ENCODE results near the gene IQGAP2. TPM values are rescaled to one million over a fixed set of nuclear protein-coding genes. Genes with fewer than 3 reads are reported as not detected.

Gene IQGAP2
- total RNA-seq, 1 experiment from 2014 or later = 1.5 TPM

- CTCF ChIA-PET = interaction anchor here (0.6 to 1.8 kb wide), 3 partner anchors 25 to 238 kb away, joined by 3 to 7 read pairs (median 5); no protein-coding TSS in a partner anchor
- no peaks in the 10 kb centered on the region for H3K27me3 Mint-ChIP-seq (ENCODE audit: insufficient read depth, unreplicated experiment)
- H3K36me3 Mint-ChIP-seq (ENCODE audit: insufficient read depth, unreplicated experiment) = no peaks in the 10 kb centered on the region
- TF ChIP-seq, protein P1, sequence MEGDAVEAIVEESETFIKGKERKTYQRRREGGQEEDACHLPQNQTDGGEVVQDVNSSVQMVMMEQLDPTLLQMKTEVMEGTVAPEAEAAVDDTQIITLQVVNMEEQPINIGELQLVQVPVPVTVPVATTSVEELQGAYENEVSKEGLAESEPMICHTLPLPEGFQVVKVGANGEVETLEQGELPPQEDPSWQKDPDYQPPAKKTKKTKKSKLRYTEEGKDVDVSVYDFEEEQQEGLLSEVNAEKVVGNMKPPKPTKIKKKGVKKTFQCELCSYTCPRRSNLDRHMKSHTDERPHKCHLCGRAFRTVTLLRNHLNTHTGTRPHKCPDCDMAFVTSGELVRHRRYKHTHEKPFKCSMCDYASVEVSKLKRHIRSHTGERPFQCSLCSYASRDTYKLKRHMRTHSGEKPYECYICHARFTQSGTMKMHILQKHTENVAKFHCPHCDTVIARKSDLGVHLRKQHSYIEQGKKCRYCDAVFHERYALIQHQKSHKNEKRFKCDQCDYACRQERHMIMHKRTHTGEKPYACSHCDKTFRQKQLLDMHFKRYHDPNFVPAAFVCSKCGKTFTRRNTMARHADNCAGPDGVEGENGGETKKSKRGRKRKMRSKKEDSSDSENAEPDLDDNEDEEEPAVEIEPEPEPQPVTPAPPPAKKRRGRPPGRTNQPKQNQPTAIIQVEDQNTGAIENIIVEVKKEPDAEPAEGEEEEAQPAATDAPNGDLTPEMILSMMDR (IDR thresholded peaks at IDR 0.05; ENCODE audit: unreplicated experiment) = no peak
- no peak for DNase-seq (ENCODE audit: unreplicated experiment)
- no peak overlapping the region for H3K27ac Mint-ChIP-seq (ENCODE audit: low read depth, unreplicated experiment)
- no peak overlapping the region for H3K4me3 Mint-ChIP-seq (ENCODE audit: unreplicated experiment)
- POLR2A ChIA-PET = no interaction called here
- intact Hi-C loops (cut with micrococcal nuclease) = no loop called here
- no TSS peak for BruUV-seq (replicated peaks)
- H3K9me3 Mint-ChIP-seq (ENCODE audit: unreplicated experiment) = no peaks in the 10 kb centered on the region
- H3K4me1 Mint-ChIP-seq (ENCODE audit: insufficient read depth, unreplicated experiment) = no peaks in the 10 kb centered on the region
Observed at GRCh38 chr5:76576450-76576849, 173.4 kb downstream of the IQGAP2 start.

DNA sequence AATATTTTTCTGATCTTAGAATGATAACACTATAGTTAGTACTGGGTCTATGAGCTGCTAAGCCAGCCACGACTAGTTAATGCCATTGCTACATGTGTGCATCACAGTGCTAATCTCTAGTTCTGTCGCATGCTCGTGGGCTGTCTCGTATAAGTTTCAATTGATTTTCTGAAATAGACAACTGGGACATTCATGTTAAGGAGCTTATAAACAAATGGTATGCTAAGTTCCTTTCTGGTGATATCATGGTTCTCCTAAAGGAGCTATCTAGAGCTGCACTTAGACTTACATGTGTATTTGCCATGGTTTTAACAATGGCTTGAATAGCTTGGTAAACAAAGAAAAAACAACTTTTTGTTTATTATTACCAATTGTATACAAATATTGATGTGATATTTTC lies 173.9 kb downstream of the IQGAP2 start:
- no TSS peak for BruUV-seq (replicated peaks)
- no peaks in the 10 kb centered on the region for H3K27me3 Mint-ChIP-seq (ENCODE audit: insufficient read depth, unreplicated experiment)
- CTCF ChIA-PET = interaction anchor here (0.5 to 1.8 kb wide), 7 partner anchors 23 to 362 kb away, joined by 3 to 7 read pairs (median 4); no protein-coding TSS in a partner anchor
- intact Hi-C loops (cut with micrococcal nuclease) = no loop called here
- no peaks in the 10 kb centered on the region for H3K9me3 Mint-ChIP-seq (ENCODE audit: unreplicated experiment)
- no peak overlapping the region for H3K27ac Mint-ChIP-seq (ENCODE audit: low read depth, unreplicated experiment)
- TF ChIP-seq, protein P1 (IDR thresholded peaks at IDR 0.05; ENCODE audit: unreplicated experiment) = no peak
- H3K36me3 Mint-ChIP-seq (ENCODE audit: insufficient read depth, unreplicated experiment) = no peaks in the 10 kb centered on the region
- H3K4me3 Mint-ChIP-seq (ENCODE audit: unreplicated experiment) = no peak overlapping the region
- no peaks in the 10 kb centered on the region for H3K4me1 Mint-ChIP-seq (ENCODE audit: insufficient read depth, unreplicated experiment)
- POLR2A ChIA-PET = no interaction called here
- no peak for DNase-seq (ENCODE audit: unreplicated experiment)

DNA sequence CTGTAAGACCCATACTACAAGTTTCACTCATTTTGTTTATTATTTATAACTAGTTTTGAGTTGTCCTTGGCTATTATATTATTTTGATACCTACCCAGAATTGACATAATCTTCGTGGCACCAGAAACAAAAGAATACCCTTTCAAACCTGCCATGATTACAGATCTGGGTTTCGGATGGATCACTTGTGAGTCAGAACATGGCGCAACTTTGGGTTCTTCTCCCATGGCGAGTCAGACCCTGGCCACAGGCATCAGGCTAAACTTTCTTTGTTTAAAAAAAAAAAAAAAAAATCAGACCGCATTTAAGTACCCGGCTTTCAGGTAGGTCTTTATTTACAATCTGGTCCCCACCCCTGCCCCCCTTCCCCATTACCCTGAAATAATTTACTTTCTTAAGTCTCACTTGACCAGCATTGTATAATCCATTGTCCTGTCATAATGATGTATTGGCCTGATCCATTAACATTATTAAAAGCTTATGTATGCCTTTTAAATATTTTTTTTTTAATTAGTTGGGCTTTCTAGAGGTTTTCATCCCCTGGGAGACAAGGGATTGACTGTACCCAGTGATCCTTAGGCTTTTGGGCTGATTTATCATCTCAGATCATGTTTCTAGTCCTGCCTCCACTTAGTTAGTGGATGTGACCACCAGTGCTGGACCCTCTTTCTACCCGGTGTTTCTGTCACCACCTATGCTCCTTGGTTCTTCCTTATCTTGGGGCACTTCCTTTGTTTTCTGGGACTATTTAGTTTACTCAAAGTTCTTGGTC lies 176.3 kb downstream of the IQGAP2 start:
- peak; percentile 82 for DNase-seq (ENCODE audit: unreplicated experiment)
- no peaks in the 10 kb centered on the region for H3K4me1 Mint-ChIP-seq (ENCODE audit: insufficient read depth, unreplicated experiment)
- POLR2A ChIA-PET = no interaction called here
- no peaks in the 10 kb centered on the region for H3K36me3 Mint-ChIP-seq (ENCODE audit: insufficient read depth, unreplicated experiment)
- intact Hi-C loops (cut with micrococcal nuclease) = no loop called here
- H3K27ac Mint-ChIP-seq (ENCODE audit: low read depth, unreplicated experiment) = no peak overlapping the region
- H3K4me3 Mint-ChIP-seq (ENCODE audit: unreplicated experiment) = no peak overlapping the region
- no TSS peak for BruUV-seq (replicated peaks)
- no peaks in the 10 kb centered on the region for H3K27me3 Mint-ChIP-seq (ENCODE audit: insufficient read depth, unreplicated experiment)
- TF ChIP-seq, protein P1 (IDR thresholded peaks at IDR 0.05; ENCODE audit: unreplicated experiment) = no peak
- CTCF ChIA-PET = interaction anchor here (1.8 kb wide), 1 partner anchor 176 kb away, joined by 3 read pairs; the partner anchor contains the start of gene IQGAP2
- H3K9me3 Mint-ChIP-seq (ENCODE audit: unreplicated experiment) = no peaks in the 10 kb centered on the region

GRCh38 chr5:76580981-76581380 lies 177.9 kb downstream of the IQGAP2 start:
- TF ChIP-seq, protein P1 (IDR thresholded peaks at IDR 0.05; ENCODE audit: unreplicated experiment) = no peak
- Mint-ChIP-seq H3K27ac (ENCODE audit: low read depth, unreplicated experiment) (no peak overlapping the region), H3K9me3 (ENCODE audit: unreplicated experiment) (no peaks in the 10 kb centered on the region), H3K27me3 (ENCODE audit: insufficient read depth, unreplicated experiment) (peaks cover 8% of the 10 kb centered on the region), H3K4me3 (ENCODE audit: unreplicated experiment) (no peak overlapping the region), H3K36me3 (ENCODE audit: insufficient read depth, unreplicated experiment) (no peaks in the 10 kb centered on the region), H3K4me1 (ENCODE audit: insufficient read depth, unreplicated experiment) (no peaks in the 10 kb centered on the region)
- BruUV-seq (replicated peaks) = no TSS peak
- CTCF ChIA-PET = interaction anchor here (0.6 to 2.6 kb wide), 8 partner anchors 19 to 319 kb away, joined by 3 to 11 read pairs (median 4); no protein-coding TSS in a partner anchor
- POLR2A ChIA-PET = no interaction called here
- no peak for DNase-seq (ENCODE audit: unreplicated experiment)
- intact Hi-C loops (cut with micrococcal nuclease) = loop anchor here (5.0 kb wide), 1 partner anchor 324 kb away; no protein-coding TSS in a partner anchor
